GM12878 (cell line): Measurements from ENCODE around the gene PYGO2. TPM values are rescaled to one million over a fixed set of nuclear protein-coding genes. Genes with fewer than 3 reads are reported as not detected.

Source experiments
- BCL11A ChIP-seq: IDR thresholded peaks from 2 replicates; pipeline ENCODE4 v1.6.1; 2011; ENCODE audit warnings: low read depth, low read length
- BHLHE40 ChIP-seq, 2 experiments: fragments of 450-650 bp in 1 of 2; IDR thresholded peaks; 2 replicates each; pipeline ENCODE4 v1.6.1; 2011 to 2017; ENCODE audit warnings: low read depth in 2 of 2, borderline replicate concordance in 1 of 2, improper control_type of control experiment in 1 of 2, low read length in 1 of 2, mild to moderate bottlenecking in 1 of 2
- BRCA1 ChIP-seq: IDR thresholded peaks from 2 replicates; pipeline ENCODE4 v1.6.1; 2011; ENCODE audit warnings: low read depth, low read length, improper control_type of control experiment
- ELK1 ChIP-seq: IDR thresholded peaks from 2 replicates; pipeline ENCODE4 v1.6.1; 2012; ENCODE audit warnings: low read depth, low read length, improper control_type of control experiment
- FOXK2 ChIP-seq: fragments of 450-650 bp; IDR thresholded peaks from 2 replicates; pipeline ENCODE4 v1.6.1; 2017; ENCODE audit warnings: mild to moderate bottlenecking, moderate library complexity
- FOXM1 ChIP-seq: IDR thresholded peaks from 2 replicates; pipeline ENCODE4 v1.6.1; 2012; ENCODE audit warnings: low read depth, mild to moderate bottlenecking, inconsistent platforms, low read length, moderate library complexity
- IRF4 ChIP-seq: IDR thresholded peaks from 2 replicates; pipeline ENCODE4 v1.6.1; 2011; ENCODE audit warnings: low read depth, low read length
- KDM1A ChIP-seq: fragments of 200-600 bp; sonication (generic); IDR thresholded peaks from 2 replicates; pipeline ENCODE4 v1.6.1; 2016; ENCODE audit warnings: borderline replicate concordance
- MEF2A ChIP-seq: IDR thresholded peaks from 2 replicates; pipeline ENCODE4 v1.6.1; 2011; ENCODE audit warnings: low read depth, mild to moderate bottlenecking, low read length, moderate library complexity; ENCODE audit not compliant: insufficient read depth
- MTA3 ChIP-seq: IDR thresholded peaks from 2 replicates; pipeline ENCODE4 v1.6.1; 2012; ENCODE audit warnings: low read length, inconsistent platforms, borderline replicate concordance
- NBN ChIP-seq: fragments of 450-650 bp; IDR thresholded peaks from 2 replicates; pipeline ENCODE4 v1.6.1; 2016
- NFYA ChIP-seq: IDR thresholded peaks from 2 replicates; pipeline ENCODE4 v1.6.1; 2011; ENCODE audit warnings: low read depth, mild to moderate bottlenecking, low read length, improper control_type of control experiment, borderline replicate concordance
- RAD51 ChIP-seq: fragments of 450-650 bp; IDR thresholded peaks from 2 replicates; pipeline ENCODE4 v1.6.1; 2016; ENCODE audit warnings: moderate library complexity, mild to moderate bottlenecking, inconsistent platforms
- RB1 ChIP-seq: fragments of 450-650 bp; formaldehyde crosslinking; IDR thresholded peaks from 2 replicates; pipeline ENCODE4 v1.6.1; 2017; ENCODE audit warnings: mild to moderate bottlenecking, borderline replicate concordance
- RUNX3 ChIP-seq: IDR thresholded peaks from 2 replicates; pipeline ENCODE4 v1.6.1; 2012; ENCODE audit warnings: low read length, inconsistent platforms
- SIN3A ChIP-seq: IDR thresholded peaks from 2 replicates; pipeline ENCODE4 v1.6.1; 2012; ENCODE audit warnings: low read depth, low read length, improper control_type of control experiment
- SIX5 ChIP-seq: IDR thresholded peaks from 2 replicates; pipeline ENCODE4 v1.6.1; 2011; ENCODE audit warnings: mild to moderate bottlenecking, low read depth, low read length, moderate library complexity; ENCODE audit not compliant: severe bottlenecking
- SPI1 ChIP-seq: IDR thresholded peaks from 2 replicates; pipeline ENCODE4 v1.6.1; 2011; ENCODE audit warnings: low read depth, mild to moderate bottlenecking, low read length, moderate library complexity, borderline replicate concordance; ENCODE audit not compliant: insufficient read depth
- TBL1XR1 ChIP-seq: IDR thresholded peaks from 2 replicates; pipeline ENCODE4 v1.6.1; 2012; ENCODE audit warnings: low read depth, low read length, improper control_type of control experiment
- TCF12 ChIP-seq: IDR thresholded peaks from 2 replicates; pipeline ENCODE4 v1.6.1; 2011; ENCODE audit warnings: low read depth, mild to moderate bottlenecking, low read length
- ZBTB4 ChIP-seq: fragments of 450-650 bp; formaldehyde crosslinking; IDR thresholded peaks from 2 replicates; pipeline ENCODE4 v1.4.0; 2022; ENCODE audit warnings: mild to moderate bottlenecking, moderate library complexity
- polyA plus RNA-seq, 11 experiments: library from polyadenylated mRNA; depleted of rRNA in 4 of 11; unstranded in 6 of 11; stranded (reverse) in 5 of 11; fragments of >200 nt; fragmentation: Nextera tagmentation in 4 of 11; fragmentation: Illumina TruSeq in 1 of 11; extraction: Ambion mirVana in 4 of 11; extraction: Trizol in 1 of 11; gene quantifications; 1 replicate in 1 of 11; 2 replicates in 10 of 11; pipeline versions ENCODE4 v1.2.1 to v1.2.3, GENCODE V29; 2011 to 2016; ENCODE audit warnings: inconsistent platforms in 2 of 11, missing spikeins in 2 of 11, low read depth in 1 of 11
- total RNA-seq, 4 experiments: library from RNA; depleted of rRNA in 3 of 4; stranded (reverse); fragments of >200 nt in 3 of 4; fragmentation: Illumina TruSeq in 1 of 4; extraction: Trizol in 1 of 4; gene quantifications; 2 replicates each; pipeline versions ENCODE4 v1.2.1 to v1.2.3, GENCODE V29; 2013 to 2021
- TF ChIP-seq, protein P1 (sequence below), 3 experiments: IDR thresholded peaks in 2 of 3; conservative IDR thresholded peaks in 1 of 3; 2 replicates each; pipeline ENCODE4 v1.5.1; 2011; ENCODE audit warnings: low read depth in 3 of 3, low read length in 3 of 3, mild to moderate bottlenecking in 3 of 3, control low read depth in 2 of 3, moderate library complexity in 2 of 3, inconsistent platforms in 1 of 3, mixed read lengths in 1 of 3; ENCODE audit not compliant: control insufficient read depth in 2 of 3, insufficient read depth in 1 of 3; ENCODE audit errors: extremely low read depth in 1 of 3
- TF ChIP-seq, protein P2 (sequence below): fragments of 450-650 bp; IDR thresholded peaks from 2 replicates; pipeline ENCODE4 v1.6.1; 2016; ENCODE audit warnings: mild to moderate bottlenecking

The PYGO2 gene
- total and polyA plus RNA-seq, 10 of the 15 experiments (the other 5 are each of a cell fraction or from before 2014, with no cell fraction given), result 8.1 to 33.8 (median 23.5) TPM

GRCh38 chr1:154999571-155000410, 38.2 kb upstream of the PYGO2 start (continued):
- TF ChIP-seq BHLHE40 (IDR thresholded peaks at IDR 0.05; ENCODE audit: borderline replicate concordance in 1 of 2, low read depth in 2 of 2, low read length in 1 of 2), result peak; percentile 25 to 75; a peak in 3 of 4 replicates
- TF ChIP-seq ZBTB4 (CRISPR knock-in tag), result no peak
- 0 out of 2 replicates have a peak, but pooled peaks have one; percentile 51 for TF ChIP-seq NBN
- peak; percentile 30 for TF ChIP-seq RAD51
- no peak for TF ChIP-seq MEF2A
- TF ChIP-seq, protein P1, sequence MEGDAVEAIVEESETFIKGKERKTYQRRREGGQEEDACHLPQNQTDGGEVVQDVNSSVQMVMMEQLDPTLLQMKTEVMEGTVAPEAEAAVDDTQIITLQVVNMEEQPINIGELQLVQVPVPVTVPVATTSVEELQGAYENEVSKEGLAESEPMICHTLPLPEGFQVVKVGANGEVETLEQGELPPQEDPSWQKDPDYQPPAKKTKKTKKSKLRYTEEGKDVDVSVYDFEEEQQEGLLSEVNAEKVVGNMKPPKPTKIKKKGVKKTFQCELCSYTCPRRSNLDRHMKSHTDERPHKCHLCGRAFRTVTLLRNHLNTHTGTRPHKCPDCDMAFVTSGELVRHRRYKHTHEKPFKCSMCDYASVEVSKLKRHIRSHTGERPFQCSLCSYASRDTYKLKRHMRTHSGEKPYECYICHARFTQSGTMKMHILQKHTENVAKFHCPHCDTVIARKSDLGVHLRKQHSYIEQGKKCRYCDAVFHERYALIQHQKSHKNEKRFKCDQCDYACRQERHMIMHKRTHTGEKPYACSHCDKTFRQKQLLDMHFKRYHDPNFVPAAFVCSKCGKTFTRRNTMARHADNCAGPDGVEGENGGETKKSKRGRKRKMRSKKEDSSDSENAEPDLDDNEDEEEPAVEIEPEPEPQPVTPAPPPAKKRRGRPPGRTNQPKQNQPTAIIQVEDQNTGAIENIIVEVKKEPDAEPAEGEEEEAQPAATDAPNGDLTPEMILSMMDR (IDR thresholded peaks at IDR 0.05 in 2 of 3, conservative IDR thresholded peaks at IDR 0.05 in 1 of 3; ENCODE audit: control insufficient read depth in 2 of 3, extremely low read depth in 1 of 3, insufficient read depth in 1 of 3, low read depth in 3 of 3, low read length in 3 of 3), result no peak
- no peak for TF ChIP-seq FOXM1
- TF ChIP-seq FOXK2, result no peak
- TF ChIP-seq SIX5, result no peak
- TF ChIP-seq RB1, result no peak
- TF ChIP-seq IRF4, result no peak
- TF ChIP-seq MTA3, result no peak
- no peak for TF ChIP-seq RUNX3
- 0 out of 2 replicates have a peak, but pooled peaks have one; percentile 51 for TF ChIP-seq SIN3A
- TF ChIP-seq NFYA, result no peak
- no peak for TF ChIP-seq SPI1
- no peak for TF ChIP-seq KDM1A
- no peak for TF ChIP-seq BCL11A
- no peak for TF ChIP-seq TBL1XR1
- TF ChIP-seq, protein P2, sequence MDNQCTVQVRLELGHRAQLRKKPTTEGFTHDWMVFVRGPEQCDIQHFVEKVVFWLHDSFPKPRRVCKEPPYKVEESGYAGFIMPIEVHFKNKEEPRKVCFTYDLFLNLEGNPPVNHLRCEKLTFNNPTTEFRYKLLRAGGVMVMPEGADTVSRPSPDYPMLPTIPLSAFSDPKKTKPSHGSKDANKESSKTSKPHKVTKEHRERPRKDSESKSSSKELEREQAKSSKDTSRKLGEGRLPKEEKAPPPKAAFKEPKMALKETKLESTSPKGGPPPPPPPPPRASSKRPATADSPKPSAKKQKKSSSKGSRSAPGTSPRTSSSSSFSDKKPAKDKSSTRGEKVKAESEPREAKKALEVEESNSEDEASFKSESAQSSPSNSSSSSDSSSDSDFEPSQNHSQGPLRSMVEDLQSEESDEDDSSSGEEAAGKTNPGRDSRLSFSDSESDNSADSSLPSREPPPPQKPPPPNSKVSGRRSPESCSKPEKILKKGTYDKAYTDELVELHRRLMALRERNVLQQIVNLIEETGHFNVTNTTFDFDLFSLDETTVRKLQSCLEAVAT, result 0 out of 2 replicates have a peak, but pooled peaks have one; percentile 44
- TF ChIP-seq BRCA1, result no peak
- TF ChIP-seq TCF12, result no peak
- no peak for TF ChIP-seq ELK1
